Right cardiac atrium (tissue), 5 donors: ENCODE measurements around the gene PPP1R3F. TPM values are rescaled to one million over a fixed set of nuclear protein-coding genes. Genes with fewer than 3 reads are reported as not detected.
A peak's percentile ranks its signal among the peaks of the same experiment; 100 is the strongest.

Experiments
- ATAC-seq, 2 donors: fragments of 200-7000 bp; cut with Tn5 transposase; one replicate each; pipeline versions ENCODE4 v1.8.0 to v1.9.1; 2020; ENCODE audit warnings: moderate library complexity in 2 of 2, mild to moderate bottlenecking in 1 of 2
- DNase-seq, 3 donors: peaks; one replicate each; pipeline ENCODE4 v3.0.0-alpha.2; 2020
- H3K27ac ChIP-seq: one replicate; pipeline ENCODE4 v1.5.1; 2013; ENCODE audit warnings: mild to moderate bottlenecking, low read length, control low read depth, moderate library complexity
- H3K27me3 ChIP-seq: one replicate; pipeline ENCODE4 v1.6.1; 2013; ENCODE audit not compliant: control insufficient read depth, insufficient read depth
- H3K4me1 ChIP-seq: one replicate; pipeline ENCODE4 v1.6.1; 2013; ENCODE audit warnings: low read length; ENCODE audit not compliant: control insufficient read depth, insufficient read depth
- H3K4me3 ChIP-seq: one replicate; pipeline ENCODE4 v1.5.1; 2013; ENCODE audit warnings: low read length, control low read depth
- H3K9me3 ChIP-seq: one replicate; pipeline ENCODE4 v1.6.1; 2013; ENCODE audit warnings: low read length; ENCODE audit not compliant: control insufficient read depth
- WGBS: extraction: QIAGEN DNeasy Blood & Tissue Kit; methylation state at CpG from one replicate; pipeline ENCODE4 v1.1.7; 2013; 5-methylcytosine and 5-hydroxymethylcytosine counted together
- intact Hi-C, 4 donors: fragments of 100-400 bp; cut with DNase I; formaldehyde crosslinking; loops; one replicate each; pipeline versions ENCODE4 v1.11.0 to v1.14.0; 2022 to 2023
- long read RNA-seq, 4 donors: library from polyadenylated mRNA; unstranded; transcript quantifications; one replicate each; pipeline ENCODE4 v2.0.0, GENCODE V29; 2020 to 2021
- polyA plus RNA-seq: library from polyadenylated mRNA; stranded (reverse); fragments of 200-250 nt; gene quantifications from one replicate; pipeline ENCODE4 v1.2.3, GENCODE V29; 2013
- total RNA-seq, 4 donors: library from RNA; stranded (reverse); fragmentation: NEBNext Ultra II Directional; extraction: Animal tissue kit (Norgen Biotek cat#: 25700); gene quantifications; one replicate each; pipeline ENCODE4 v1.2.1, GENCODE V29; 2021
- donor health status: healthy with polysubstance abuse.
- donor health status: DM: no; HTN: yes; CAD: no.
- donor health status: DM: no; HTN: no; CAD: no.
- donor health status: DM: no; HTN: yes; CAD: no; lungs with severe emphysema.
- donor health status: DM: yes; HTN: yes; CAD: no.

Gene PPP1R3F, protein sequence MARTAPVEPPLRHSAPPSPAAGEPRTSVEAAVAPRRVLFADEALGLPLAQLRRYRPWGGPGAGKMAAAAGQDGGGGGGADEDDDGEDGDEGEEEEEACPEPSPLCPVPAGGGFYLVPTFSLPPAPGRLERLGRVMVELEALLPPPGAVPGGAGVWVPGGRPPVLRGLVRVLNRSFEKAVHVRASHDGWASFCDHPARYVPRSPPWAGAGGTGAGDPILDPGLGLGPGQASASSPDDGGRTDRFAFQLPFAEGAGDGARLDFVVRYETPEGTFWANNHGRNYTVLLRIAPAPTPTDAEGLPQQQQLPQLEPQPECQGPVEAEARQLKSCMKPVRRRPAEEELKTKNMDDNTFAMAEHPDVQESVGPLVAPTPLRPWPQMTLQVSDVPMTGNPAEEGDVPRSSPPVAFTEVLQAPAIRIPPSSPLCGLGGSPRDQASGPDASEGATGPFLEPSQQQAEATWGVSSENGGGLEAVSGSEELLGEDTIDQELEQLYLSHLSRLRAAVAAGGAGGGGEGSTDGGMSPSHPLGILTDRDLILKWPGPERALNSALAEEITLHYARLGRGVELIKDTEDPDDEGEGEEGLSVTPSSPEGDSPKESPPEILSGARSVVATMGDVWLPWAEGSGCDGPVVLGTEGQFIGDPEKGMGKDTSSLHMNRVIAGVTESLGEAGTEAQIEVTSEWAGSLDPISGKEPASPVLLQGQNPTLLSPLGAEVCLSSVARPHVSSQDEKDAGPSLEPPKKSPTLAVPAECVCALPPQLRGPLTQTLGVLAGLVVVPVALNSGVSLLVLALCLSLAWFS
- total RNA-seq = 10 to 100 TPM; 23.8 to 29.3 (median 25.5) TPM
- 23.5 TPM for polyA plus RNA-seq
- long read RNA-seq, donor 1, transcript PPP1R3F-201 (4 exons, 3,421 nt) = major isoform, 85 of 149 reads
- long read RNA-seq, donor 1, partial matches to known transcripts = 58 of 149 reads
- long read RNA-seq, donor 1, other reads (novel, unspliced or antisense) = 5 of 149 reads
- long read RNA-seq, donor 2, transcript PPP1R3F-201 (4 exons, 3,421 nt) = major isoform, 68 of 110 reads
- long read RNA-seq, donor 2, partial matches to known transcripts = 34 of 110 reads
- long read RNA-seq, donor 2, other reads (novel, unspliced or antisense) = 8 of 110 reads
- long read RNA-seq, donor 3, transcript PPP1R3F-201 (4 exons, 3,421 nt) = major isoform, 13 of 34 reads
- long read RNA-seq, donor 3, partial matches to known transcripts = 20 of 34 reads
- long read RNA-seq, donor 3, other reads (novel, unspliced or antisense) = 0 of 34 reads
- long read RNA-seq, donor 4, transcript PPP1R3F-201 (4 exons, 3,421 nt) = major isoform, 52 of 92 reads
- long read RNA-seq, donor 4, partial matches to known transcripts = 33 of 92 reads
- long read RNA-seq, donor 4, other reads (novel, unspliced or antisense) = 7 of 92 reads

DNA sequence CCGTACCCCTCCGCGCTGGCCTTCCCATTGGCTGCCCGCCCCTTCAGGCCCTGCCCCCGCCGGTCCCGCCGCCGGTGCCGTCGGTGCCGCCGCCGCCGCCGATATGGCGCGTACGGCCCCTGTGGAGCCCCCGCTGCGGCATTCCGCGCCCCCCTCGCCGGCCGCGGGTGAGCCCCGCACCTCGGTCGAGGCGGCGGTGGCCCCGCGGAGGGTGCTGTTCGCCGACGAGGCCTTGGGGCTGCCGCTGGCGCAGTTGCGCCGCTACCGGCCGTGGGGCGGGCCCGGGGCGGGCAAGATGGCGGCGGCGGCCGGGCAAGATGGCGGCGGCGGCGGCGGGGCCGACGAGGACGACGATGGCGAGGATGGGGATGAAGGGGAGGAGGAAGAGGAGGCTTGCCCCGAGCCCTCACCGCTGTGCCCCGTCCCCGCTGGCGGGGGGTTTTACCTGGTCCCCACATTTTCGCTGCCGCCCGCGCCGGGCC, at the start of gene PPP1R3F:
Gene PPP1R3F (plus strand): TSS at position 27 of the 482 bp plus-strand sequence. CDS start 77 bp downstream, at position 104.
- 0% methylated on average over 63 of the region's 70 CpGs for WGBS
- ATAC-seq = peak in 1 of 2 donors; percentile 10

GRCh38 chrX:49220100-49220499, 49.5 kb upstream of the PPP1R3F start:
- H3K4me3 ChIP-seq = no peak overlapping the region
- no peaks in the 10 kb centered on the region for H3K27me3 ChIP-seq
- H3K27ac ChIP-seq = no peak overlapping the region
- no peak for ATAC-seq
- H3K4me1 ChIP-seq = no peaks in the 10 kb centered on the region
- intact Hi-C loops = no loop called here
- no peaks in the 10 kb centered on the region for H3K9me3 ChIP-seq
- no peak for DNase-seq

More for the DNA sequence above, at the start of gene PPP1R3F:
- intact Hi-C loops = loop anchor here in 2 of 4 donors (10.0 kb wide), 1 partner anchor 75 kb away; no protein-coding TSS in a partner anchor
- no peak for DNase-seq
- no peaks in the 10 kb centered on the region for H3K4me1 ChIP-seq
- no peaks in the 10 kb centered on the region for H3K9me3 ChIP-seq
- peak within 1 kb of the TSS; percentile 64 for H3K4me3 ChIP-seq
- H3K27ac ChIP-seq = peak within 1 kb of the TSS; percentile 99
- no peaks in the 10 kb centered on the region for H3K27me3 ChIP-seq

- Histone ChIP-seq H3K27me3 (no peaks in the 10 kb centered on the region), H3K4me1 (no peaks in the 10 kb centered on the region), H3K27ac (no peak overlapping the region), H3K4me3 (no peak overlapping the region), H3K9me3 (no peaks in the 10 kb centered on the region)
- no peak for DNase-seq
- WGBS = 76% methylated on average over 2 of the region's 2 CpGs
- intact Hi-C loops = no loop called here
- no peak for ATAC-seq
Observed at GRCh38 chrX:49221868-49222267, 47.7 kb upstream of the PPP1R3F start.

DNA sequence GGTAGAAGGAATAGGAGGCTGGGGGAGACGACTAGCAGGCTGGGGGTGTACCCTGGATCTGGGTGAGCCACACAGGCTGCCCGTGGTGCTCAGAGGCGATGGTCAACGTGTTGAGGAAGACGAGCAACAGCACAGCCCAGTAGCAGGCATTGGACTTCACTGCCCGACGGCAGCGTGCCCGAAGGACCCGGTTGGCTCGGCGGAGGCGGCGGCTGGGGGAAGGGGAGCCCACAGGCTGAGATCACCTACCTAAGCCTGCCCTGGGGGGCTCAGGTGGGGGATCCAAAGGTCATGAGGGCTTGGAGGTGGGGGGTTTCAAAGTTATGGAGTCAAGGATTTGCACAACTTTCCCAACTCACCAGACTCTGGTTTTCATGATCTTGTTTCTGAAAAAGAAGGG, 43.7 kb upstream of the PPP1R3F start:
- Histone ChIP-seq H3K4me1 (no peaks in the 10 kb centered on the region), H3K27ac (no peak overlapping the region), H3K4me3 (no peak overlapping the region), H3K9me3 (no peaks in the 10 kb centered on the region), H3K27me3 (no peaks in the 10 kb centered on the region)
- ATAC-seq = no peak
- intact Hi-C loops = no loop called here
- DNase-seq = no peak
- 66% methylated on average over 14 of the region's 14 CpGs for whole genome bisulfite sequencing

DNA sequence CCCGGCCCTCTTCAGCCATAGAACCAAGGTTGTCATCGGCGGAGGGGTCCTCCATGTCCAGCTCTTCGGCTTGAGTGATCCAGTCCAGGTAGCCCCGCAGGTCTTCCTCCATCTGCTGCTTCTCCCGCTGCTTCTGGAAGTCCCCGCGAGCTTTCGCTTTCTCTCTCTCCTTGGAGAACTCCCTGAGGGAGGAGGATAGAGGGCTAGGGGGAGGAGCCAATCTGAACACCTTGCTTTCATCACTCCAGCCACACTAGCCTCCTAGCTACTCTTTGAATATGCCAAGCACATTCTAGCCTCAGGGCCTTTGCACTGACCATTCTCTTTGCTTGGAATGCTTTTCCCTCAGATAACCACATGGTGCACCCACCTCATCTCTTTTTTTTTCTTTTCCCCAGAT, 42.6 kb upstream of the PPP1R3F start:
- DNase-seq = no peak
- ATAC-seq = no peak
- 97% methylated on average over 9 of the region's 9 CpGs for WGBS
- Histone ChIP-seq H3K27me3 (no peaks in the 10 kb centered on the region), H3K9me3 (no peaks in the 10 kb centered on the region), H3K4me1 (no peaks in the 10 kb centered on the region), H3K27ac (no peak overlapping the region), H3K4me3 (no peak overlapping the region)
- intact Hi-C loops = no loop called here

DNA sequence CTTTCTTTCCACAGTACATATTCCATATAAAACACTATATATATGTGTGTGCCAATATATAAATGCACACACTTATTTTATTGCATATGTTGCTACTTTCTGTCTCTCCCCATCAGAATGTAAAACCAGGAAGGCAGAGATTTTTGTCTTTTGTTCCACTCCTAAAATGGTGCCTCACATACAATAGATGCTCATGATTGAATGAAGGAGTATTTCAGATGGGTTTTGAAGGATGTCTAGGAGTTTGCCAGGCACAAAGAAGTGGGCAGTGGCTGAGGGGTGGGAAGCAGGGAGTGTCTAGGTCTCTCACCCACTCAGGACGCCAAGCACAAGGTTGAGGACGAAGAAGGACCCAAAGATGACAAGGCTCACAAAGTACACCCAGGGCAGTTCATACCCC, 41.9 kb upstream of the PPP1R3F start:
- no peak overlapping the region for H3K27ac ChIP-seq
- DNase-seq = no peak
- intact Hi-C loops = no loop called here
- no peak overlapping the region for H3K4me3 ChIP-seq
- no peaks in the 10 kb centered on the region for H3K9me3 ChIP-seq
- ATAC-seq = no peak
- H3K27me3 ChIP-seq = no peaks in the 10 kb centered on the region
- 94% methylated on average over 2 of the region's 2 CpGs for WGBS
- no peaks in the 10 kb centered on the region for H3K4me1 ChIP-seq

- ATAC-seq (no peak), DNase-seq (no peak)
- Histone ChIP-seq H3K27ac (no peak overlapping the region), H3K4me1 (no peaks in the 10 kb centered on the region), H3K9me3 (no peaks in the 10 kb centered on the region), H3K4me3 (no peak overlapping the region), H3K27me3 (no peaks in the 10 kb centered on the region)
- 92% methylated on average over 17 of the region's 17 CpGs for WGBS
- intact Hi-C loops = no loop called here
Observed at GRCh38 chrX:49228185-49228584, 41.4 kb upstream of the PPP1R3F start.

DNA sequence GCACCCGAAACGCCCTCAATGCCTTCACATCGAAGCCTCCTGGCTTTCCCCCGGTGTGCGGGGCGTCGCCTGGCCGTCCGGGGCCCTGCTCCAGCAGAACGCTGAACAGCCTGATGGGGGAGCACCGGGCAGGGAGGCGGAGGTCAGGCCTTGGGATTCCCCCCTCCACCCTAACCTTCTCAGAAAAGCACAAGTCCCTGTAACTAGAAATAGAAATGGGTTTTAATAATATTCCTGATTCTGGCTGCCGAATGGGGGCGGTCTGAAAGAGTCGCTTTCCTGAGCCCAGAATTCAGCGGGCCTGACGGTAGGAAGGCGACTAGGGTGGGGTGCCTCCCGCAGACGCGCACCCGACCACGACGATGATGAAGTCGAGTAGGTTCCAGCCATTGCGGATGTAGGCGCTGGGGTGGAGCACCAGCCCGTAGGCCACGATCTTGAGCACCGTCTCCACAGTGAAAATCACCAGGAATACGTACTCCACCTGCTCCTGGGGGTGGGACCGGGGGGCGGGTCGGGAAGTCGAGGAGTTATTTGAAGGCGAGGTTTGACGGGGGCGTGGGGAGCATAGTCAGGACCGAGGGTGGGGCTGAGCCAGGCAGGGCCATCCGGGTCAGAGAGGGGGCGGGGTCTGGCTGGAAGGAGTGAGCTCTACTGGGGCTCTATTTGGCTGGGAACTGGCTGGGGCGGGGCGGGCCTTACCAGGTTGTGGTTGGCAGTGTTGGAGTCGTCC, 38.9 kb upstream of the PPP1R3F start:
- Histone ChIP-seq H3K4me1 (no peaks in the 10 kb centered on the region), H3K9me3 (no peaks in the 10 kb centered on the region), H3K4me3 (peak overlapping the region; percentile 36), H3K27me3 (no peaks in the 10 kb centered on the region), H3K27ac (no peak overlapping the region)
- peak; percentile 79 to 90 (median 89) for DNase-seq
- intact Hi-C loops = no loop called here
- WGBS = 5% methylated on average over 43 of the region's 44 CpGs
- ATAC-seq = peak; percentile 78 to 88

DNA sequence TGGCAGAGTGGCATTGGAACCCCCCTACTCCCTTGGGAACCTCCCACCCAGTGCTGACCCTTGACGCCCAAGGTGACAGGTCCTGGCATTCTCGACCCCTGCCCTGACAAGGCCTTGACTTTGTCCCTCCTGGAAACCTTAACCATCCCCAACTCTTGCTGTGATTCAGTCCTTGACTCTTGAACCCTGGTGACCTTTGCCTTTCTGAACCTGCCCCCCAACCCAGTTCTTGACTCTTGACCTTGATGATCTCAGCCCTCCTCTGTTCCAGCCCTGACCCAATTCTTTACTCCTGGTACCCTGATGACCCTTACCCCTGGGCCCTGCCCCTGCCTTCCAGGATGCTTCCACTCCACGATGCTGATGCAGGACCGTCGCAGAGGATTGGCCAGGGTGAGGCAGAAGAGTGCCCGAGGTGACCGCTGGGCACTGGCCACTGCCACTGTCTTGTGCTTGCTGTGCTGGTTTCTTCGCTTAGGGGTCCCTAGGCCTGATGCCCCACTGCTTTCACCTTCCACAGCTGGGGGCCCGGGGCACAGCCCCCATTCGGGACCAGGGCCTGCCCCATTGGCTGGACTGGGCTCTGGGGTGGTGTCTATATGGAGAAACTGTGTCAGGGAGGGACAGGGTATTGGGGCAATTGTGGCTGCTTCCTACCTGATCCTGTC, 38.1 kb upstream of the PPP1R3F start:
- no peak overlapping the region for H3K4me3 ChIP-seq
- whole genome bisulfite sequencing = 95% methylated on average over 10 of the region's 10 CpGs
- no peak for DNase-seq
- no peaks in the 10 kb centered on the region for H3K9me3 ChIP-seq
- H3K27ac ChIP-seq = no peak overlapping the region
- H3K27me3 ChIP-seq = no peaks in the 10 kb centered on the region
- intact Hi-C loops = no loop called here
- H3K4me1 ChIP-seq = no peaks in the 10 kb centered on the region
- ATAC-seq = no peak
